ENCODE results near the gene CERT1.

Gene CERT1

DNA sequence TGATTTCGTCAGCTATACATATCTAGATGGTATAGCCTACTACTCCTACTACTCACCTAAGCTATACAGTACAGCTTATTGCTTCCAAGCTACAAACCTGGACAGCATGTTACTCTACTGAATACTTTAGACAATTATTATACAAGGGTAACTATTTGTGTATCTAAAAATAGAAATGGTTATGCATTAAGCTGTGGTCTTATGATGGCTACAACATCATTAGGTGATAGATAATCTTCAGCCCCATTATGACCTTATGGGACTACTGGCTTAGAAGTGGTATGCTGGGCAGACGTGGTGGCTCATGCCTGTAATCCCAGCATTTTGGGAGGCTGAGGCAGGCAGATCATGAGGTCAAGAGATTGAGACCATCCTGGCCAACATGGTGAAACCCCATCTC is 40.2 kb downstream of the CERT1 start:
- DNase-seq, result no peak

GRCh38 chr5:75469017-75469416 is 42.4 kb downstream of the CERT1 start:
- DNase-seq, result no peak

- no peak for DNase-seq
Measured at GRCh38 chr5:75468593-75468992, 42.8 kb downstream of the CERT1 start.

GRCh38 chr5:75466006-75466716 is 45.3 kb downstream of the CERT1 start:
- no peak for DNase-seq

GRCh38 chr5:75465480-75465879 is 45.9 kb downstream of the CERT1 start:
- no peak for DNase-seq

DNA sequence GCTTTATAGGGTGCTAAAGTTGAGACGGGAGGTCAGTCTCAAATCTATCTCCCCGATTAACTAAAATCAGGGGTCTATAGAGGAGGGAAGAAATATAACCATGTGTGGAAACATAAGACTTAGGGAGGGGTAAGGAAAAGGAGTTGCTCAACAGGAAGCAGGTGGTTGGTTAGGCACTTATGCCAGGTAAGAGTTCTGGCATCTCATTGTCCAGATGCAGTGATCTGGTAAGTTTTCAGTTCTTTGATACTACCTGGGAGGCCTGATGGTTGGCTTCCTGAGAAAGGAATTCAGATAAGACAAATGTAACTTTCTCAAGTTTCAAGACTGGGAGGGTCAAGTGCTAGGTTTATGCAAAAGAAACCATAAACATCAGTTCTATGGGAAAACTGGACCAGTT is 47.7 kb downstream of the CERT1 start:
- DNase-seq, result no peak

DNA sequence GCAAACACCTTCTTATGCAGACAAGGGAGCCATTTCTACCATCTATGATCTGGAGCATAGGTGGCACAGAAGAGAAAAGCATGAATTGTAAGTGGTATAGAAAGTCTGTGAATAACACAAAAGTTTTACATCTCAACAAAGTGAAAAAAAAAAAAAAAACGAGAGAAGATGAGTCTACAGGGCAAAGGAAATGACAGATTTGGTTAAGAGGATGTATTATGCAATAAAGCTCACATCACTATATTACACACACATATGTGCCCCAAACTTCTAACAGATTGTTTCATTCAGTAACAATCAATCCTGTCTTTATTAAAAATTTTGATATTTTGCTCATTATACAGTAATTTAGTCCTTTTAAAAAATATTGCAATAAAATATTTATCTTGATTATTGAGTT is 49.8 kb downstream of the CERT1 start:
- DNase-seq, result peak; percentile 30

- DNase-seq, result peak; percentile 3
Measured at GRCh38 chr5:75460942-75461610, 50.4 kb downstream of the CERT1 start.

DNA sequence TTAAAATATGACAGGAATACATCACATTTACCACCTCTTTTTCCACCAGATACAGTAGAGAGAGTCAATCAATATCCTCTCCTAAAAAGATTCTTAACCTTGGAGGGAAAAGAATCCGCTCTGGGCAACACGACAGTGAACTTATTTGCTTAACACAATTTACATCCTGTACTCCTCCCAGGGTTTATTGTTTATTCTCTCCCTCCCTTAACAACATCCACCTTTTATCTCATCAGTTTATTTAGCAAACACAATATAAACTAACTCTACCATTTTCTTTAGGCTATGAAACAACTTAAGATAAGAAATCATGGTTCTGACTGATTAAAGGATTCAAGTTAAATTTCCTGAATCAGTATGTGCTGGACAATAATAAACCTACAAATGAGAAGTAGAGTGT is 50.9 kb downstream of the CERT1 start:
- no peak for DNase-seq

DNA sequence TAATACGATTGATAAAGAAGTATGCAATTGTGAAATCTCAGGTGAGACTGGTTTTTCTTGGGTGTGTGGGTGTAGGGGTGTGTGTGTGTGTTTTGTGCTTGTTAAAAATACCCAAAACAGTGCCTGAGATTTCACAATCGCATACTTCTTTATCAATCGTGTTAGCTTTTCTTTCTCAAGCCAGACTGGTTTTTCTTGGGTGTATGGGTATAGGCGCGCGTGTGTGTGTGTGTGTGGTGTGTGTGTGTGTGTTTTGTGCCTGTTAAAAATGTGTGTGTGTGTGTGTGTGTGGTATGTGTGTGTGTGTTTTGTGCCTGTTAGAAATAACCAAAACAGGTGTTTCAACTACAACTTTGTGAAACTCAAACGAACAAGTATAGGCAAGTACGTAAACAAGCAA is 53.7 kb downstream of the CERT1 start:
- no peak for DNase-seq

GRCh38 chr5:75457161-75457560 is 54.3 kb downstream of the CERT1 start:
- no peak for DNase-seq

GRCh38 chr5:75450069-75450468 is 61.4 kb downstream of the CERT1 start:
- DNase-seq, result no peak

DNA sequence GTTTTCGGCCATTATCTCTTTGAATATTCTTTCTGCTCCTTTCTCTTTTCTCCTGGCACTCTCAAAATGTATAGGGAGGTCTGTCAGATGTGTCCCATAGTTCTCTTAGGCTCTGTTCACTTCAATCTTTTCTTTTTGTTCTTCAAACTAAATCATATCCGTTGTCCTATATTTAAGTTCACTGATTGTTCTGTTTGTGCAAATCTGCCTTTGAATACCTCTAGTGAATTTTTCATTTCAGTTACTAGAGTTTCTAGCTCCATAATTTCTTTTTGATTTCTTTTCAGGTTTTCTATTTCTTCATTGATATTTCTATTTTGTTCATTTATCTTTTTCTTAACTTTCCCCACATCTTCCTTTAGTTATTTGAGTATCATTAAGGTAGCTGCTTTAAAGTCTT is 65.4 kb downstream of the CERT1 start:
- no peak for DNase-seq

- DNase-seq, result no peak
Measured at GRCh38 chr5:75441560-75441959, 69.9 kb downstream of the CERT1 start.

- DNase-seq, result no peak
Measured at GRCh38 chr5:75439276-75439675, 72.2 kb downstream of the CERT1 start.

GRCh38 chr5:75438722-75439121 is 72.7 kb downstream of the CERT1 start:
- no peak for DNase-seq

DNA sequence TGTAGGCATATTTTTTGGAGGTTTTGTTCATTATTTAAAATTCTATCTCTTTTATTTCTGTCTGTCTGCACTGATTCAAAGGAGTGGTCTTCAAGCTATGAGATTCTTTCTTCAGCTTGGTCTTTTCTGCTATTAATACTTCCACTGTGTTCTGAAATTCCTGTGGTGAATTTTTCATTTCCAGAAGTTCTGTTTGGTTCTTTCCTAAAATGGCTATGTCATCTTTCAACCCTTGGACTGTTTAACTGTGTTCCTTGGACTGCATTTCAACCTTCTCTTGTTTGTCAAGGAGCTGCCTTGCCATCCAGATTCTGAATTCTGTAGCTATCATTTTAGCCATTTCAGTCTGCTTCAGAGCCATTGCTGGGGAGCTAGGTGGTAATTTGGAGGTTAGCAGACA is 76.3 kb downstream of the CERT1 start:
- peak; percentile 12 for DNase-seq

DNA sequence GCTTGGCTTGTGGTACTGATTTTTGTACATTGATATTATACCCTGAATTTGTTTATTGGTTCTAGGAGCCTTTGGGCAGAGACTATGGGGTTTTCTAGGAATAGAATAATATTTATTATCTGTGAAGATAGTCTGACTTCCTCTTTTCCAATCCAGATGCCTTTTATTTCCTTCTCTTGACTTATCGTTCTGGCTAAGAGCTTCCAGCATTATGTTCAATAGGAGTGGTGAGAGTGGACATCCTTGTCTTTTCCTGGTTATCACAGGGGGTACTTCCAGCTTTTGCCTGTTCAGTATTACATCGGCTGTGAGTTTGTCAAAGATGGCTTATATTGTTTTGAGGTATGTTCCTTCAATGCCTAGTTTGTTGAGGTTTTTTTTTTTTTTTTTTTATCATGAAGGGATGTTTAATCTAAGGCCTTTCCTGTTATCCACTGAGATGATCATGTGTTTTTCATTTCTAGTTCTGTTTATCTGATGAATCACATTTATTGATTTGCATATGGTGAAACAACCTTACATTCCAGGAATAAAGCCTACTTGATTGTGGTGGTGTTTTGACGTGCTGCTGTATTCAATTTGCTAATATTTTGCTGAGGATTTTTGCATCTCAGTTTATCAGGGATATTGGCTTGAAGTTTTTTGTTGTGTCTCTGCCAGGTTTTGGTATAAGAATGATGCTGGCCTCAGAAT is 77.5 kb downstream of the CERT1 start:
- peak; percentile 14 for DNase-seq

DNA sequence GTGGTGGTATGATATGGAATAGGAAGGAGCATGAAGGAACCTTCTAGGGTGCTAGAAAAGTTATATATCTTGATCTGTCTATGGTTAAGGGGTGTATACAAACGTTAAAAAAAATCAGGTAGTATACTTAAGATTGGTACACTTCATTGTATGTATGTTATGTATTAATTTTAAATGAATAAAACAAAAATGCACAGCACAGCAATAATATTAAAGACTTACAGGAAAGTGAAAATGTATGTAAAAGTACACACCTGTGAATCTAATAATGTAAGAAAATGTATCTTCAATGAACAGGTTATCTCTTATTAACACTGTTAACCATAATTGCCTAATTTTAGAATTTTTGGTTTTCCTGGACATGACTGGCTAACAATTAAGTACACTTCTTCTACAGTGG is 97.2 kb downstream of the CERT1 start:
- no peak for DNase-seq

DNA sequence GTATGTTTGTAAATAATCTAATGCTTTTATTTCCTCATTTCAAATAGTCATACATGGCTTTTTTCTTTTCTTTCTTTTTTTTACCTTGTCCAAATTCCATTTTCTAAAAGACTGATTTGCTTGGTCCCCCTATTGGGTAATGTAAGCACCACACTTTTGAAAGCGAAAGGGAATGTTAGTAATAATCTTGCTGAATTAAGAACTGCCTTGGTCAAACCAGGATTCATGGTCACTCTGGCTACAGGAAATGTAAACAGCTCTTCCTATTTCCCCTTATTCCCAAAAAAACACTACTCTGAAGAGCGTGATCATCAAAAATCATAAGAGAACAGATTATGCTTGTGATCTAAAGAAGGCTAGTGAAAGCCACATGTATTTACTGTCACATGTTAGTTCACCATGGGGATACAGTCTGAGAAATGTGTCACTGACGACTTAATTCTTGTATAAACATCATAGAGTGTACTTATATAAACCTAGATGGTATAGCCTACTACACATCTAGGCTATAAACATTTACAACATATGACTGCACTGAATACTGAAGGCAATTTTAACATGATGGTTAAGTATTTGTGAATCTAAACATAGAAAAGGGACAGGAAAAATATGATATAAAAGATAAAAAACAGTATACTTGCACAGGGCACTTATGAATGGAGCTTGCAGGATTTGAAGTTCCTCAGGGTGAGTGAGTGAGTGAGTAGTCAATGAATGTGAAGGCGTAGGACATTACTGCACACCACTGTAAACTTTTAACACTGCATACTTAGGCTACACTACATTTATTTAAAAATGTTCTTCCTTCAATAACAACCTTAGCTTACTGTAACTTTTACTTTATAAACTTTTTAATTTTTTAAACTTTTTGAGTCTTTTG is 99.1 kb downstream of the CERT1 start:
- DNase-seq, result peak; percentile 71

GRCh38 chr5:75405296-75405695 is 106.1 kb downstream of the CERT1 start:
- peak; percentile 22 for DNase-seq

- DNase-seq, result no peak
Measured at GRCh38 chr5:75395277-75395676, 116.2 kb downstream of the CERT1 start.

- no peak for DNase-seq
Measured at GRCh38 chr5:75389430-75389829, 122.0 kb downstream of the CERT1 start.

All from fibroblast of skin of right biceps (primary cell).